ENCODE measurements around the gene S100Z.
"Not testable (repeated sequence)": the region's sequence is repeated elsewhere in the genome, so short reads cannot be mapped to it uniquely, and the experiment has no call there.

S100Z gene

GRCh38 chr5:76941000-76941399 lies 91.2 kb downstream of the S100Z start:
- Histone ChIP-seq H3K27ac (no peak overlapping the region), H3K36me3 (no peaks in the 10 kb centered on the region)

GRCh38 chr5:76941442-76941841 lies 91.6 kb downstream of the S100Z start:
- Histone ChIP-seq H3K27me3 (no peaks in the 10 kb centered on the region), H3K36me3 (no peaks in the 10 kb centered on the region), H3K9me3 (no peaks in the 10 kb centered on the region), H3K4me1 (ENCODE audit: control insufficient read depth in 1 of 2, insufficient read depth in 1 of 2, low read depth in 1 of 2, low read length in 1 of 2) (no peaks in the 10 kb centered on the region), H3K27ac (no peak overlapping the region), H3K4me3 (ENCODE audit: low read depth in 1 of 2, low read length in 1 of 2) (no peak overlapping the region)
- TF ChIP-seq CTCF (IDR thresholded peaks at IDR 0.05): no peak

More at GRCh38 chr5:76941000-76941399, 91.2 kb downstream of the S100Z start:
- H3K27me3 ChIP-seq: no peaks in the 10 kb centered on the region
- H3K4me3 ChIP-seq (ENCODE audit: low read depth in 1 of 2, low read length in 1 of 2): no peak overlapping the region
- TF ChIP-seq CTCF (IDR thresholded peaks at IDR 0.05): no peak
- H3K4me1 ChIP-seq (ENCODE audit: control insufficient read depth in 1 of 2, insufficient read depth in 1 of 2, low read depth in 1 of 2, low read length in 1 of 2): no peaks in the 10 kb centered on the region
- H3K9me3 ChIP-seq: no peaks in the 10 kb centered on the region

- Histone ChIP-seq H3K36me3 (no peaks in the 10 kb centered on the region), H3K27me3 (no peaks in the 10 kb centered on the region), H3K4me1 (ENCODE audit: control insufficient read depth in 1 of 2, insufficient read depth in 1 of 2, low read depth in 1 of 2, low read length in 1 of 2) (no peaks in the 10 kb centered on the region), H3K27ac (no peak overlapping the region), H3K9me3 (no peaks in the 10 kb centered on the region), H3K4me3 (ENCODE audit: low read depth in 1 of 2, low read length in 1 of 2) (no peak overlapping the region)
- no peak for TF ChIP-seq CTCF (IDR thresholded peaks at IDR 0.05)
Measured at GRCh38 chr5:76942581-76942980, 92.8 kb downstream of the S100Z start.

- no peak overlapping the region for H3K27ac ChIP-seq
- no peaks in the 10 kb centered on the region for H3K36me3 ChIP-seq
- TF ChIP-seq CTCF (IDR thresholded peaks at IDR 0.05): no peak
- no peak overlapping the region for H3K4me3 ChIP-seq (ENCODE audit: low read depth in 1 of 2, low read length in 1 of 2)
- no peaks in the 10 kb centered on the region for H3K4me1 ChIP-seq (ENCODE audit: control insufficient read depth in 1 of 2, insufficient read depth in 1 of 2, low read depth in 1 of 2, low read length in 1 of 2)
- H3K9me3 ChIP-seq: no peaks in the 10 kb centered on the region
- no peaks in the 10 kb centered on the region for H3K27me3 ChIP-seq
Measured at GRCh38 chr5:76943006-76943405, 93.2 kb downstream of the S100Z start.

- H3K27ac ChIP-seq: no peak overlapping the region
Measured at GRCh38 chr5:76944638-76945037, 94.8 kb downstream of the S100Z start.

GRCh38 chr5:76945238-76945637 lies 95.4 kb downstream of the S100Z start:
- H3K27me3 ChIP-seq; H3K4me1 ChIP-seq (ENCODE audit: control insufficient read depth in 1 of 2, insufficient read depth in 1 of 2, low read depth in 1 of 2, low read length in 1 of 2); H3K9me3 ChIP-seq; H3K27ac ChIP-seq; H3K4me3 ChIP-seq (ENCODE audit: low read depth in 1 of 2, low read length in 1 of 2); H3K36me3 ChIP-seq: not testable (repeated sequence)

More at GRCh38 chr5:76944638-76945037, 94.8 kb downstream of the S100Z start:
- H3K9me3 ChIP-seq: no peaks in the 10 kb centered on the region
- no peak for TF ChIP-seq CTCF (IDR thresholded peaks at IDR 0.05)
- no peaks in the 10 kb centered on the region for H3K4me1 ChIP-seq (ENCODE audit: control insufficient read depth in 1 of 2, insufficient read depth in 1 of 2, low read depth in 1 of 2, low read length in 1 of 2)
- H3K36me3 ChIP-seq: no peaks in the 10 kb centered on the region
- H3K4me3 ChIP-seq (ENCODE audit: low read depth in 1 of 2, low read length in 1 of 2): no peak overlapping the region
- H3K27me3 ChIP-seq: no peaks in the 10 kb centered on the region
